HepG2 (cell line): Measurements from ENCODE around the gene SLC34A3. TPM values are rescaled to one million over a fixed set of nuclear protein-coding genes. Genes with fewer than 3 reads are reported as not detected.

Experiments used
- GABPB1 ChIP-seq: IDR thresholded peaks from 2 replicates; pipeline ENCODE4 v1.6.1; 2016; ENCODE audit warnings: mild to moderate bottlenecking, missing genetic modification reagents, moderate library complexity, missing compliant biosample characterization
- NCOA2 ChIP-seq: sonication (generic); formaldehyde crosslinking; IDR thresholded peaks from 2 replicates; pipeline ENCODE4 v1.8.0; 2022; ENCODE audit warnings: inconsistent platforms
- NFE2L2 ChIP-seq: fragments of 150-350 bp; IDR thresholded peaks from 2 replicates; pipeline ENCODE4 v1.6.1; 2014; ENCODE audit warnings: low read length
- YEATS2 ChIP-seq: sonication (generic); formaldehyde crosslinking; IDR thresholded peaks from 2 replicates; pipeline ENCODE4 v1.4.0; 2020; ENCODE audit warnings: missing genetic modification reagents, borderline replicate concordance
- ZNF232 ChIP-seq: sonication (generic); formaldehyde crosslinking; IDR thresholded peaks from 2 replicates; pipeline ENCODE4 v1.4.0; 2020; ENCODE audit warnings: missing genetic modification reagents, borderline replicate concordance
- ZNF251 ChIP-seq: sonication (generic); formaldehyde crosslinking; IDR thresholded peaks from 2 replicates; pipeline ENCODE4 v1.9.0; 2021; ENCODE audit warnings: mild to moderate bottlenecking, missing genetic modification reagents
- ZNF615 ChIP-seq: sonication (generic); formaldehyde crosslinking; IDR thresholded peaks from 2 replicates; pipeline ENCODE4 v1.5.0; 2020; ENCODE audit warnings: mild to moderate bottlenecking, missing genetic modification reagents, borderline replicate concordance
- polyA plus RNA-seq, 8 experiments: library from polyadenylated mRNA; depleted of rRNA in 3 of 8; stranded (reverse) in 7 of 8; unstranded in 1 of 8; fragments of >200 nt; fragmentation: Illumina TruSeq in 4 of 8; extraction: Trizol in 4 of 8; gene quantifications; 2 replicates each; pipeline versions ENCODE4 v1.2.1 to v1.2.3, GENCODE V29; 2011 to 2016; ENCODE audit warnings: low read depth in 4 of 8, missing spikeins in 1 of 8, mixed read lengths in 1 of 8; ENCODE audit not compliant: insufficient read depth in 1 of 8
- total RNA-seq, 5 experiments: library from RNA; depleted of rRNA; stranded (reverse); fragments of >200 nt; fragmentation: Illumina TruSeq; extraction: Trizol; gene quantifications; 2 replicates each; pipeline ENCODE4 v1.2.3, GENCODE V29; 2016; ENCODE audit warnings: low read depth in 1 of 5
- TF ChIP-seq, protein P1 (sequence below): sonication (generic); formaldehyde crosslinking; IDR thresholded peaks from 2 replicates; pipeline ENCODE4 v1.4.0; 2020; ENCODE audit warnings: missing genetic modification reagents, borderline replicate concordance
- TF ChIP-seq, protein P2 (sequence below): sonication (generic); formaldehyde crosslinking; IDR thresholded peaks from 2 replicates; pipeline ENCODE4 v1.4.0; 2020; ENCODE audit warnings: missing genetic modification reagents, borderline replicate concordance
- TF ChIP-seq, protein P3 (sequence below): sonication (generic); formaldehyde crosslinking; IDR thresholded peaks from 2 replicates; pipeline ENCODE4 v1.4.0; 2020; ENCODE audit warnings: missing genetic modification reagents
- TF ChIP-seq, protein P4 (sequence below): sonication (generic); formaldehyde crosslinking; IDR thresholded peaks from 2 replicates; pipeline ENCODE4 v1.4.0; 2020; ENCODE audit warnings: mild to moderate bottlenecking, missing genetic modification reagents
- TF ChIP-seq, protein P5 (sequence below): IDR thresholded peaks from 2 replicates; pipeline ENCODE4 v1.6.1; 2016; ENCODE audit warnings: mild to moderate bottlenecking, missing biosample characterization, missing genetic modification reagents

SLC34A3 gene
- total and polyA plus RNA-seq, 2 of the 13 experiments (the other 11 are each of a cell fraction or from before 2014, with no cell fraction given): 0.07 to 1.0 TPM

DNA sequence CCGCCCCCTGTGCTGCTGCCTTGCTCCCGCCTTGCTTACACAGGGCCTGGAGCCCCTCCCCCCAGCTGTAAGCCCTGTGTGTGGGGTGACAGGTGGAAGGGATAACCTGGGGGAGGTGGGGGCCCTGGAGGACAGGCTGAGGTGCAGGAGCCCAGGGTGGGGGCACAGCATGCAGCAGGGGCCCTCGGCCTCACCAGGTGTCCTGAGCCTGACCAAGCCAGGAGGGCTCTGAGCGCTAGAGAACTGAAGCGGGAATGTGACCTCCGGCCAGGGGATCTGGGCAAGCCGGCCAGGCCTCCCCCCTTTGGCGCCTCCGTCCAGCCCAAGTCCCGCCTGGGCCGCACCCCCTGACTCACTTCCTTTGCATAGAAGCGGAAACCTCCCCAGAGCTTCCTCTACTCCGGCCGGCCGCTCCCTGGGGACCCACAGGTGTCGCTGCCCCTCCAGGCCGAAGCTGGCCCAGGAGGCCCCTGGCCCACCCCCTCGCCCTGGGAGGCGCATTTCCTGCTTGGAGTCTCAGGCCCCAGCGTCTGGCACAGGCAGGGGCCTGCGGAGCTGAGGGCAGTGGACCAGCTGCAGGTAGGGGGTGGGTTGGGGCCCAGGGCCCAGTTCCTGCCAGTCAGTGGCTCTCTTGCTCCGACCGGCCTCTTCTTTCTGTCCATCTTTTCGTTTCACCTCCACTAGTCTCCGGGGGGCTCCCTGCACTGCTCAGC, 46.8 kb downstream of the SLC34A3 start, which contains the start of gene TOR4A (continued):
- TF ChIP-seq, protein P1, sequence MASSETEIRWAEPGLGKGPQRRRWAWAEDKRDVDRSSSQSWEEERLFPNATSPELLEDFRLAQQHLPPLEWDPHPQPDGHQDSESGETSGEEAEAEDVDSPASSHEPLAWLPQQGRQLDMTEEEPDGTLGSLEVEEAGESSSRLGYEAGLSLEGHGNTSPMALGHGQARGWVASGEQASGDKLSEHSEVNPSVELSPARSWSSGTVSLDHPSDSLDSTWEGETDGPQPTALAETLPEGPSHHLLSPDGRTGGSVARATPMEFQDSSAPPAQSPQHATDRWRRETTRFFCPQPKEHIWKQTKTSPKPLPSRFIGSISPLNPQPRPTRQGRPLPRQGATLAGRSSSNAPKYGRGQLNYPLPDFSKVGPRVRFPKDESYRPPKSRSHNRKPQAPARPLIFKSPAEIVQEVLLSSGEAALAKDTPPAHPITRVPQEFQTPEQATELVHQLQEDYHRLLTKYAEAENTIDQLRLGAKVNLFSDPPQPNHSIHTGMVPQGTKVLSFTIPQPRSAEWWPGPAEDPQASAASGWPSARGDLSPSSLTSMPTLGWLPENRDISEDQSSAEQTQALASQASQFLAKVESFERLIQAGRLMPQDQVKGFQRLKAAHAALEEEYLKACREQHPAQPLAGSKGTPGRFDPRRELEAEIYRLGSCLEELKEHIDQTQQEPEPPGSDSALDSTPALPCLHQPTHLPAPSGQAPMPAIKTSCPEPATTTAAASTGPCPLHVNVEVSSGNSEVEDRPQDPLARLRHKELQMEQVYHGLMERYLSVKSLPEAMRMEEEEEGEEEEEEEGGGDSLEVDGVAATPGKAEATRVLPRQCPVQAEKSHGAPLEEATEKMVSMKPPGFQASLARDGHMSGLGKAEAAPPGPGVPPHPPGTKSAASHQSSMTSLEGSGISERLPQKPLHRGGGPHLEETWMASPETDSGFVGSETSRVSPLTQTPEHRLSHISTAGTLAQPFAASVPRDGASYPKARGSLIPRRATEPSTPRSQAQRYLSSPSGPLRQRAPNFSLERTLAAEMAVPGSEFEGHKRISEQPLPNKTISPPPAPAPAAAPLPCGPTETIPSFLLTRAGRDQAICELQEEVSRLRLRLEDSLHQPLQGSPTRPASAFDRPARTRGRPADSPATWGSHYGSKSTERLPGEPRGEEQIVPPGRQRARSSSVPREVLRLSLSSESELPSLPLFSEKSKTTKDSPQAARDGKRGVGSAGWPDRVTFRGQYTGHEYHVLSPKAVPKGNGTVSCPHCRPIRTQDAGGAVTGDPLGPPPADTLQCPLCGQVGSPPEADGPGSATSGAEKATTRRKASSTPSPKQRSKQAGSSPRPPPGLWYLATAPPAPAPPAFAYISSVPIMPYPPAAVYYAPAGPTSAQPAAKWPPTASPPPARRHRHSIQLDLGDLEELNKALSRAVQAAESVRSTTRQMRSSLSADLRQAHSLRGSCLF (CRISPR knock-in tag): 0 out of 2 replicates have a peak, but pooled peaks have one; percentile 33
- TF ChIP-seq, protein P2, sequence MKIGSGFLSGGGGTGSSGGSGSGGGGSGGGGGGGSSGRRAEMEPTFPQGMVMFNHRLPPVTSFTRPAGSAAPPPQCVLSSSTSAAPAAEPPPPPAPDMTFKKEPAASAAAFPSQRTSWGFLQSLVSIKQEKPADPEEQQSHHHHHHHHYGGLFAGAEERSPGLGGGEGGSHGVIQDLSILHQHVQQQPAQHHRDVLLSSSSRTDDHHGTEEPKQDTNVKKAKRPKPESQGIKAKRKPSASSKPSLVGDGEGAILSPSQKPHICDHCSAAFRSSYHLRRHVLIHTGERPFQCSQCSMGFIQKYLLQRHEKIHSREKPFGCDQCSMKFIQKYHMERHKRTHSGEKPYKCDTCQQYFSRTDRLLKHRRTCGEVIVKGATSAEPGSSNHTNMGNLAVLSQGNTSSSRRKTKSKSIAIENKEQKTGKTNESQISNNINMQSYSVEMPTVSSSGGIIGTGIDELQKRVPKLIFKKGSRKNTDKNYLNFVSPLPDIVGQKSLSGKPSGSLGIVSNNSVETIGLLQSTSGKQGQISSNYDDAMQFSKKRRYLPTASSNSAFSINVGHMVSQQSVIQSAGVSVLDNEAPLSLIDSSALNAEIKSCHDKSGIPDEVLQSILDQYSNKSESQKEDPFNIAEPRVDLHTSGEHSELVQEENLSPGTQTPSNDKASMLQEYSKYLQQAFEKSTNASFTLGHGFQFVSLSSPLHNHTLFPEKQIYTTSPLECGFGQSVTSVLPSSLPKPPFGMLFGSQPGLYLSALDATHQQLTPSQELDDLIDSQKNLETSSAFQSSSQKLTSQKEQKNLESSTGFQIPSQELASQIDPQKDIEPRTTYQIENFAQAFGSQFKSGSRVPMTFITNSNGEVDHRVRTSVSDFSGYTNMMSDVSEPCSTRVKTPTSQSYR (CRISPR knock-in tag): peak; percentile 89
- TF ChIP-seq GABPB1 (CRISPR knock-in tag): peak; percentile 91
- TF ChIP-seq, protein P3, sequence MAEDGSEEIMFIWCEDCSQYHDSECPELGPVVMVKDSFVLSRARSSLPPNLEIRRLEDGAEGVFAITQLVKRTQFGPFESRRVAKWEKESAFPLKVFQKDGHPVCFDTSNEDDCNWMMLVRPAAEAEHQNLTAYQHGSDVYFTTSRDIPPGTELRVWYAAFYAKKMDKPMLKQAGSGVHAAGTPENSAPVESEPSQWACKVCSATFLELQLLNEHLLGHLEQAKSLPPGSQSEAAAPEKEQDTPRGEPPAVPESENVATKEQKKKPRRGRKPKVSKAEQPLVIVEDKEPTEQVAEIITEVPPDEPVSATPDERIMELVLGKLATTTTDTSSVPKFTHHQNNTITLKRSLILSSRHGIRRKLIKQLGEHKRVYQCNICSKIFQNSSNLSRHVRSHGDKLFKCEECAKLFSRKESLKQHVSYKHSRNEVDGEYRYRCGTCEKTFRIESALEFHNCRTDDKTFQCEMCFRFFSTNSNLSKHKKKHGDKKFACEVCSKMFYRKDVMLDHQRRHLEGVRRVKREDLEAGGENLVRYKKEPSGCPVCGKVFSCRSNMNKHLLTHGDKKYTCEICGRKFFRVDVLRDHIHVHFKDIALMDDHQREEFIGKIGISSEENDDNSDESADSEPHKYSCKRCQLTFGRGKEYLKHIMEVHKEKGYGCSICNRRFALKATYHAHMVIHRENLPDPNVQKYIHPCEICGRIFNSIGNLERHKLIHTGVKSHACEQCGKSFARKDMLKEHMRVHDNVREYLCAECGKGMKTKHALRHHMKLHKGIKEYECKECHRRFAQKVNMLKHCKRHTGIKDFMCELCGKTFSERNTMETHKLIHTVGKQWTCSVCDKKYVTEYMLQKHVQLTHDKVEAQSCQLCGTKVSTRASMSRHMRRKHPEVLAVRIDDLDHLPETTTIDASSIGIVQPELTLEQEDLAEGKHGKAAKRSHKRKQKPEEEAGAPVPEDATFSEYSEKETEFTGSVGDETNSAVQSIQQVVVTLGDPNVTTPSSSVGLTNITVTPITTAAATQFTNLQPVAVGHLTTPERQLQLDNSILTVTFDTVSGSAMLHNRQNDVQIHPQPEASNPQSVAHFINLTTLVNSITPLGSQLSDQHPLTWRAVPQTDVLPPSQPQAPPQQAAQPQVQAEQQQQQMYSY (CRISPR knock-in tag): no peak
- TF ChIP-seq NCOA2 (CRISPR knock-in tag): peak; percentile 52; the same call in 1 of the 2 replicates
- TF ChIP-seq, protein P4, sequence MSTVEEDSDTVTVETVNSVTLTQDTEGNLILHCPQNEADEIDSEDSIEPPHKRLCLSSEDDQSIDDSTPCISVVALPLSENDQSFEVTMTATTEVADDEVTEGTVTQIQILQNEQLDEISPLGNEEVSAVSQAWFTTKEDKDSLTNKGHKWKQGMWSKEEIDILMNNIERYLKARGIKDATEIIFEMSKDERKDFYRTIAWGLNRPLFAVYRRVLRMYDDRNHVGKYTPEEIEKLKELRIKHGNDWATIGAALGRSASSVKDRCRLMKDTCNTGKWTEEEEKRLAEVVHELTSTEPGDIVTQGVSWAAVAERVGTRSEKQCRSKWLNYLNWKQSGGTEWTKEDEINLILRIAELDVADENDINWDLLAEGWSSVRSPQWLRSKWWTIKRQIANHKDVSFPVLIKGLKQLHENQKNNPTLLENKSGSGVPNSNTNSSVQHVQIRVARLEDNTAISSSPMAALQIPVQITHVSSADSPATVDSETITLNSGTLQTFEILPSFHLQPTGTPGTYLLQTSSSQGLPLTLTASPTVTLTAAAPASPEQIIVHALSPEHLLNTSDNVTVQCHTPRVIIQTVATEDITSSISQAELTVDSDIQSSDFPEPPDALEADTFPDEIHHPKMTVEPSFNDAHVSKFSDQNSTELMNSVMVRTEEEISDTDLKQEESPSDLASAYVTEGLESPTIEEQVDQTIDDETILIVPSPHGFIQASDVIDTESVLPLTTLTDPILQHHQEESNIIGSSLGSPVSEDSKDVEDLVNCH (CRISPR knock-in tag): no peak
- TF ChIP-seq, protein P5, sequence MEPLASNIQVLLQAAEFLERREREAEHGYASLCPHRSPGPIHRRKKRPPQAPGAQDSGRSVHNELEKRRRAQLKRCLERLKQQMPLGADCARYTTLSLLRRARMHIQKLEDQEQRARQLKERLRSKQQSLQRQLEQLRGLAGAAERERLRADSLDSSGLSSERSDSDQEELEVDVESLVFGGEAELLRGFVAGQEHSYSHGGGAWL (CRISPR knock-in tag): peak; percentile 58
- TF ChIP-seq ZNF615 (CRISPR knock-in tag): 0 out of 2 replicates have a peak, but pooled peaks have one; percentile 9
- TF ChIP-seq NFE2L2: no peak
- 0 out of 2 replicates have a peak, but pooled peaks have one; percentile 38 for TF ChIP-seq ZNF232
- TF ChIP-seq ZNF251: no peak
- TF ChIP-seq YEATS2 (CRISPR knock-in tag): peak; percentile 92; the same call in 1 of the 2 replicates
